HCT116 (cell line): ENCODE results near the gene ETV5. TPM values are rescaled to one million over a fixed set of nuclear protein-coding genes. Genes with fewer than 3 reads are reported as not detected.

Experiments
- ATAC-seq: fragments of 200-7000 bp; cut with Tn5 transposase; 2 replicates; pipeline ENCODE4 v1.9.1; 2020; ENCODE audit warnings: mild to moderate bottlenecking, moderate library complexity
- BruUV-seq: library from RNA; stranded (reverse); fragments of 400-500 nt; replicated peaks from 2 replicates; lab custom pipeline; 2021; lab: Mats Ljungman, UMichigan
- CTCF ChIA-PET: fragments of 300-600 bp; sonication (Branson Sonifier 250); formaldehyde crosslinking; loops from one replicate; lab custom pipeline; 2021; ENCODE audit warnings: antibody characterized with exemption; lab: Charles Lee
- POLR2A ChIA-PET: fragments of 300-600, 350-600 bp; sonication (Branson Sonifier 250); formaldehyde crosslinking; loops from one replicate; lab custom pipeline; 2021; ENCODE audit warnings: antibody characterized with exemption; lab: Charles Lee
- RAD21 ChIA-PET, 2 experiments: fragments of 300-600 bp; sonication (Branson Sonifier 250); formaldehyde crosslinking; loops; one replicate each; lab custom pipeline; 2023; ENCODE audit warnings: low total read pairs in 2 of 2; ENCODE audit not compliant: uncharacterized antibody in 2 of 2, unreplicated experiment in 2 of 2, low non-redundant PET in 1 of 2; lab: Charles Lee
- DNase-seq: peaks from one replicate; pipeline ENCODE4 v3.0.0-alpha.2; 2010; ENCODE audit warnings: low read depth, low spot score
- H2AFZ ChIP-seq: fragments of 200-600 bp; shearing (Covaris generic), sonication (generic); 2 replicates; pipeline ENCODE4 v1.6.1; 2017; ENCODE audit warnings: low read depth, mixed run types, mixed read lengths, antibody characterized with exemption, low read length; ENCODE audit not compliant: poor library complexity, severe bottlenecking
- H3K27ac ChIP-seq: 2 replicates; pipeline ENCODE4 v1.5.1; 2012; ENCODE audit warnings: low read depth, low read length
- H3K27me3 ChIP-seq: fragments of 200-600 bp; sonication (generic); 2 replicates; pipeline ENCODE4 v1.6.1; 2016; ENCODE audit warnings: mixed run types, low read length, mixed read lengths; ENCODE audit not compliant: insufficient read depth
- H3K36me3 ChIP-seq, 2 experiments: fragments of 200-500 bp in 1 of 2; fragments of 200-600 bp in 1 of 2; sonication (Bioruptor generic) in 1 of 2; sonication (generic) in 1 of 2; 2 replicates each; pipeline versions ENCODE4 v1.5.1 to v1.6.1; 2014 to 2016; ENCODE audit warnings: low read length in 2 of 2, inconsistent platforms in 1 of 2, mixed read lengths in 1 of 2, mixed run types in 1 of 2; ENCODE audit not compliant: insufficient read depth in 2 of 2, control insufficient read depth in 1 of 2
- H3K4me1 ChIP-seq, 2 experiments: fragments of 200-600 bp in 1 of 2; sonication (generic) in 1 of 2; 2 replicates each; pipeline versions ENCODE4 v1.5.1 to v1.6.1; 2012 to 2017; ENCODE audit warnings: low read length in 2 of 2, inconsistent platforms in 1 of 2, mild to moderate bottlenecking in 1 of 2, mixed read lengths in 1 of 2, mixed run types in 1 of 2, moderate library complexity in 1 of 2; ENCODE audit not compliant: insufficient read depth in 2 of 2, control insufficient read depth in 1 of 2
- H3K4me2 ChIP-seq: fragments of 200-600 bp; sonication (generic); 2 replicates; pipeline ENCODE4 v1.6.1; 2017; ENCODE audit warnings: mixed run types, low read length, mixed read lengths
- H3K4me3 ChIP-seq, 2 experiments: fragments of 200-600 bp in 1 of 2; sonication (generic) in 1 of 2; replicated peaks in 1 of 2; 2 replicates each; pipeline ENCODE4 v1.5.1; 2011 to 2016; ENCODE audit warnings: low read length in 2 of 2, control low read depth in 1 of 2, low read depth in 1 of 2, mild to moderate bottlenecking in 1 of 2, mixed read lengths in 1 of 2, mixed run types in 1 of 2
- H3K79me2 ChIP-seq: fragments of 200-600 bp; sonication (generic); 2 replicates; pipeline ENCODE4 v1.6.1; 2017; ENCODE audit warnings: mild to moderate bottlenecking, mixed run types, low read length, moderate library complexity, mixed read lengths; ENCODE audit not compliant: insufficient read depth
- H3K9ac ChIP-seq: fragments of 200-600 bp; sonication (generic); 2 replicates; pipeline ENCODE4 v1.6.1; 2016; ENCODE audit warnings: low read length, mixed read lengths
- H3K9me2 ChIP-seq: fragments of 200-600 bp; sonication (generic), shearing (Covaris generic); 2 replicates; pipeline ENCODE4 v1.6.1; 2017; ENCODE audit warnings: mixed run types, mild to moderate bottlenecking, moderate library complexity; ENCODE audit not compliant: insufficient read depth
- H3K9me3 ChIP-seq, 2 experiments: fragments of 200-500 bp in 1 of 2; fragments of 200-600 bp in 1 of 2; sonication (Bioruptor generic) in 1 of 2; sonication (generic) in 1 of 2; 2 replicates each; pipeline ENCODE4 v1.6.1; 2014 to 2017; ENCODE audit warnings: low read length in 2 of 2, mixed read lengths in 2 of 2, inconsistent platforms in 1 of 2, low read depth in 1 of 2, mild to moderate bottlenecking in 1 of 2, mixed run types in 1 of 2, moderate library complexity in 1 of 2; ENCODE audit not compliant: control insufficient read depth in 1 of 2, insufficient read depth in 1 of 2
- H4K20me1 ChIP-seq: fragments of 200-600 bp; sonication (generic), shearing (Covaris generic); 2 replicates; pipeline ENCODE4 v1.6.1; 2017; ENCODE audit warnings: mixed run types, mild to moderate bottlenecking, moderate library complexity; ENCODE audit not compliant: insufficient read depth
- ATF3 ChIP-seq: IDR thresholded peaks from 2 replicates; pipeline ENCODE4 v1.6.1; 2012
- CBX3 ChIP-seq: IDR thresholded peaks from 2 replicates; pipeline ENCODE4 v1.6.1; 2012; ENCODE audit warnings: low read depth
- ELF1 ChIP-seq: IDR thresholded peaks from 2 replicates; pipeline ENCODE4 v1.6.1; 2012; ENCODE audit warnings: low read depth, borderline replicate concordance
- EZH2 ChIP-seq: fragments of 200-600 bp; sonication (generic); IDR thresholded peaks from 2 replicates; pipeline ENCODE4 v1.6.1; 2017; ENCODE audit warnings: antibody characterized with exemption, mixed run types
- EZH2phosphoT487 ChIP-seq: fragments of 200-600 bp; IDR thresholded peaks from 2 replicates; pipeline ENCODE4 v1.6.1; 2018; ENCODE audit warnings: antibody characterized with exemption, borderline replicate concordance
- JUND ChIP-seq: IDR thresholded peaks from 2 replicates; pipeline ENCODE4 v1.6.1; 2012
- MAX ChIP-seq: IDR thresholded peaks from 2 replicates; pipeline ENCODE4 v1.6.1; 2012
- POLR2A ChIP-seq: IDR thresholded peaks from 2 replicates; pipeline ENCODE4 v1.7.0; 2011; ENCODE audit warnings: borderline replicate concordance; ENCODE audit not compliant: insufficient read depth, insufficient read length; ENCODE audit errors: extremely low read depth
- SIN3A ChIP-seq: IDR thresholded peaks from 2 replicates; pipeline ENCODE4 v1.6.1; 2012; ENCODE audit warnings: low read depth
- SRF ChIP-seq: IDR thresholded peaks from 2 replicates; pipeline ENCODE4 v1.6.1; 2012; ENCODE audit warnings: low read depth
- TCF7L2 ChIP-seq: IDR thresholded peaks from 2 replicates; pipeline ENCODE4 v1.7.0; 2011; ENCODE audit warnings: borderline replicate concordance, inconsistent platforms; ENCODE audit not compliant: insufficient read depth, insufficient read length; ENCODE audit errors: extremely low read depth
- YY1 ChIP-seq: IDR thresholded peaks from 2 replicates; pipeline ENCODE4 v1.6.1; 2011; ENCODE audit warnings: low read length, low read depth, moderate library complexity, mild to moderate bottlenecking; ENCODE audit not compliant: insufficient replicate concordance; ENCODE audit errors: extremely low read depth
- ZFX ChIP-seq: fragments of 450-650 bp; IDR thresholded peaks from 2 replicates; pipeline ENCODE4 v1.6.1; 2017
- intact Hi-C: fragments of 100-400 bp; cut with micrococcal nuclease; formaldehyde crosslinking; loops from 2 replicates; pipeline ENCODE4 v1.10.0; 2022
- total RNA-seq: library from RNA; stranded (reverse); gene quantifications from one replicate; pipeline ENCODE4 v1.2.1, GENCODE V29; 2021; ENCODE audit not compliant: unreplicated experiment
- TF ChIP-seq, protein P1 (sequence below), 3 experiments: fragments of 200-600 bp in 1 of 3; sonication (generic) in 1 of 3; IDR thresholded peaks in 2 of 3; conservative IDR thresholded peaks in 1 of 3; 2 replicates each; pipeline ENCODE4 v1.5.1; 2012 to 2017; ENCODE audit warnings: low read depth in 2 of 3, low read length in 2 of 3, antibody characterized with exemption in 1 of 3, borderline replicate concordance in 1 of 3, control low read depth in 1 of 3, mild to moderate bottlenecking in 1 of 3, mixed read lengths in 1 of 3, mixed run types in 1 of 3, moderate library complexity in 1 of 3; ENCODE audit not compliant: insufficient read depth in 1 of 3

The ETV5 gene
- total RNA-seq, 1 experiment from 2014 or later = 89.7 TPM

DNA sequence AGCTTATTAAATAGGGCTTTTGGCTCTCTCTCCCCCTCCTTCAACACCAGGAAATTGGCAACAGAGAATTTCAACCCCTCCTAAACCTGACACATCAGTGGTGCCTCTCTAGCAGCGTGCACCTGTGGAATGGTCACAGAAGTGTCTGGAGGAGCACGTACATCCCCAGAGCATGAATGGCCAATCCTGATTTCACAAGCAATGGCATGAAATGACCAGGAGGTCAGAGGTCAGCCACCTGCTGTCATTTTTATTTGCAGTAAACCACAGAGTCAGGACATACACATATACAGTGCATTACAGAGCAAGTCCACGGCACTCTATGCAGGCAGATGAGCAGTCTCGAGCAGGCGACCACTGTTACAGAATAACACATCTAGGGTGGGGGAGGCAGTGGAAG lies 25.1 kb upstream of the ETV5 start:
- intact Hi-C loops = no loop called here
- no TSS peak for BruUV-seq
- ChIA-PET POLR2A (no interaction called here), CTCF (no interaction called here), RAD21 (no interaction called here)
- Histone ChIP-seq H4K20me1 (no peaks in the 10 kb centered on the region), H3K9me2 (no peaks in the 10 kb centered on the region), H2AFZ (no peak overlapping the region), H3K36me3 (no peaks in the 10 kb centered on the region), H3K27me3 (no peaks in the 10 kb centered on the region), H3K4me2 (no peak overlapping the region), H3K4me1 (no peaks in the 10 kb centered on the region), H3K9me3 (no peaks in the 10 kb centered on the region), H3K9ac (no peak overlapping the region), H3K79me2 (no peaks in the 10 kb centered on the region), H3K27ac (no peak overlapping the region), H3K4me3 (no peak overlapping the region)
- no peak for ATAC-seq
- TF ChIP-seq EZH2phosphoT487 (no peak), ZFX (no peak), YY1 (no peak), JUND (no peak), ELF1 (no peak), MAX (no peak), ATF3 (no peak), CBX3 (no peak), SIN3A (no peak), POLR2A (no peak), SRF (no peak), TCF7L2 (no peak), EZH2 (no peak)
- TF ChIP-seq, protein P1, sequence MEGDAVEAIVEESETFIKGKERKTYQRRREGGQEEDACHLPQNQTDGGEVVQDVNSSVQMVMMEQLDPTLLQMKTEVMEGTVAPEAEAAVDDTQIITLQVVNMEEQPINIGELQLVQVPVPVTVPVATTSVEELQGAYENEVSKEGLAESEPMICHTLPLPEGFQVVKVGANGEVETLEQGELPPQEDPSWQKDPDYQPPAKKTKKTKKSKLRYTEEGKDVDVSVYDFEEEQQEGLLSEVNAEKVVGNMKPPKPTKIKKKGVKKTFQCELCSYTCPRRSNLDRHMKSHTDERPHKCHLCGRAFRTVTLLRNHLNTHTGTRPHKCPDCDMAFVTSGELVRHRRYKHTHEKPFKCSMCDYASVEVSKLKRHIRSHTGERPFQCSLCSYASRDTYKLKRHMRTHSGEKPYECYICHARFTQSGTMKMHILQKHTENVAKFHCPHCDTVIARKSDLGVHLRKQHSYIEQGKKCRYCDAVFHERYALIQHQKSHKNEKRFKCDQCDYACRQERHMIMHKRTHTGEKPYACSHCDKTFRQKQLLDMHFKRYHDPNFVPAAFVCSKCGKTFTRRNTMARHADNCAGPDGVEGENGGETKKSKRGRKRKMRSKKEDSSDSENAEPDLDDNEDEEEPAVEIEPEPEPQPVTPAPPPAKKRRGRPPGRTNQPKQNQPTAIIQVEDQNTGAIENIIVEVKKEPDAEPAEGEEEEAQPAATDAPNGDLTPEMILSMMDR (IDR thresholded peaks at IDR 0.05 in 2 of 3, conservative IDR thresholded peaks at IDR 0.05 in 1 of 3; ENCODE audit: borderline replicate concordance in 1 of 3, insufficient read depth in 1 of 3, low read depth in 2 of 3, low read length in 2 of 3) = no peak
- DNase-seq = no peak
